Spleen (tissue), 11 donors: ENCODE results near the gene PPP3CA. TPM values are rescaled to one million over a fixed set of nuclear protein-coding genes. Genes with fewer than 3 reads are reported as not detected.

Source experiments
- DNase-seq: peaks from one replicate; pipeline ENCODE4 v3.0.0-alpha.2; 2020
- H3K27ac ChIP-seq, 8 donors: fragments of 200-600 bp; sonication (generic) in 7 of 8; 1 replicate in 4 of 8; 2 replicates in 4 of 8; pipeline versions ENCODE4 v1.5.0 to v1.8.0; 2016 to 2021; ENCODE audit warnings: inconsistent platforms in 4 of 8, mild to moderate bottlenecking in 4 of 8, moderate library complexity in 1 of 8
- H3K27me3 ChIP-seq, 7 donors: fragments of 200-600 bp; sonication (generic) in 6 of 7; replicated peaks in 1 of 7; 1 replicate in 4 of 7; 2 replicates in 3 of 7; pipeline versions ENCODE4 v1.5.0 to v1.8.0; 2016 to 2021; ENCODE audit warnings: inconsistent platforms in 3 of 7, mild to moderate bottlenecking in 1 of 7
- H3K36me3 ChIP-seq, 6 donors: fragments of 200-600 bp; sonication (generic) in 5 of 6; 1 replicate in 4 of 6; 2 replicates in 2 of 6; pipeline versions ENCODE4 v1.5.0 to v1.8.0; 2016 to 2021; ENCODE audit warnings: inconsistent platforms in 2 of 6
- H3K4me1 ChIP-seq, 6 donors: fragments of 200-600 bp; sonication (generic) in 5 of 6; 1 replicate in 3 of 6; 2 replicates in 3 of 6; pipeline versions ENCODE4 v1.5.0 to v1.8.0; 2016 to 2021; ENCODE audit warnings: inconsistent platforms in 3 of 6
- H3K4me3 ChIP-seq, 8 donors: fragments of 200-600 bp; sonication (generic) in 7 of 8; 1 replicate in 4 of 8; 2 replicates in 4 of 8; pipeline versions ENCODE4 v1.5.0 to v1.8.0; 2016 to 2021; ENCODE audit warnings: inconsistent platforms in 4 of 8, mild to moderate bottlenecking in 4 of 8, moderate library complexity in 2 of 8
- H3K9me3 ChIP-seq, 8 donors: fragments of 200-600 bp; sonication (generic) in 7 of 8; 1 replicate in 4 of 8; 2 replicates in 4 of 8; pipeline versions ENCODE4 v1.5.0 to v1.8.0; 2016 to 2021; ENCODE audit warnings: inconsistent platforms in 4 of 8
- CTCF ChIP-seq, 11 experiments: fragments of 200-600 bp in 7 of 11; fragments of 450-650 bp in 4 of 11; sonication (generic) in 4 of 11; IDR thresholded peaks in 8 of 11; conservative IDR thresholded peaks in 3 of 11; 1 replicate in 7 of 11; 2 replicates in 4 of 11; pipeline versions ENCODE4 v1.4.0 to v1.8.0; 2016 to 2021; ENCODE audit warnings: antibody characterized with exemption in 11 of 11, inconsistent platforms in 4 of 11, mild to moderate bottlenecking in 1 of 11
- POLR2A ChIP-seq, 3 donors: fragments of 450-650 bp; IDR thresholded peaks; one replicate each; pipeline ENCODE4 v1.5.1; 2017; ENCODE audit warnings: antibody characterized with exemption in 3 of 3, mild to moderate bottlenecking in 1 of 3
- POLR2AphosphoS5 ChIP-seq, 3 donors: sonication (generic); formaldehyde crosslinking; IDR thresholded peaks; one replicate each; pipeline ENCODE4 v1.5.1; 2017; ENCODE audit warnings: antibody characterized with exemption in 3 of 3
- WGBS, 5 donors: extraction: QIAGEN DNeasy Blood & Tissue Kit in 3 of 5; methylation state at CpG; one replicate each; pipeline versions ENCODE4 v1.1.5 to v1.1.7; 2013 to 2018; 5-methylcytosine and 5-hydroxymethylcytosine counted together
- intact Hi-C: fragments of 100-400 bp; cut with DNase I; formaldehyde crosslinking; loops from one replicate; pipeline ENCODE4 v1.15.0; 2023; ENCODE audit warnings: low total_unique reads
- polyA plus RNA-seq, 3 donors: library from polyadenylated mRNA; stranded (reverse); fragments of 200-250 nt; gene quantifications; one replicate each; pipeline ENCODE4 v1.2.1, GENCODE V29; 2013
- total RNA-seq, 7 donors: library from RNA; depleted of rRNA in 3 of 7; stranded (reverse); fragments of >200 nt in 3 of 7; fragmentation: NEBNext Ultra II Directional in 4 of 7; extraction: Animal tissue kit (Norgen Biotek cat#: 25700) in 4 of 7; gene quantifications; one replicate each; pipeline versions ENCODE4 v1.1.0 to v1.2.1, GENCODE V29; 2016 to 2021
- donor health status: healthy with polysubstance abuse.
- donor health status: DM: no; HTN: no; CAD: no; lungs with moderate emphysema.
- donor health status: DM: no; HTN: no; CAD: no.
- donor health status: Bipolar disorder and iron deficiency.
- donor health status: healthy.
- donor health status: DM: no; HTN: no; CAD: no.
- donor health status: DM: yes; HTN: yes; CAD: no.

Gene PPP3CA
- total and polyA plus RNA-seq, 10 donors = 15.5 to 50.0 (median 39.6) TPM

- H3K36me3 ChIP-seq = peaks cover 0 to 21% (median 0%) of the 10 kb centered on the region in 6 donors
- no peak overlapping the region for H3K27ac ChIP-seq
- intact Hi-C loops = loop anchor here (10.0 kb wide), 1 partner anchor 146 kb away; the partner anchor contains the start of gene PPP3CA
These were observed 148.5 kb downstream of the PPP3CA start for GRCh38 chr4:101198682-101199339.

GRCh38 chr4:101197350-101197749, 150.0 kb downstream of the PPP3CA start:
- no peak for TF ChIP-seq CTCF (IDR thresholded peaks at IDR 0.05 in 8 of 11, conservative IDR thresholded peaks at IDR 0.05 in 3 of 11)
- no peak for TF ChIP-seq POLR2A (IDR thresholded peaks at IDR 0.05)
- no peak for TF ChIP-seq POLR2AphosphoS5 (IDR thresholded peaks at IDR 0.05)
- peaks cover 0 to 28% (median 0%) of the 10 kb centered on the region in 6 donors for H3K36me3 ChIP-seq
- no peak overlapping the region for H3K27ac ChIP-seq
- peaks cover 5 to 52% (median 33%) of the 10 kb centered on the region in 6 donors for H3K4me1 ChIP-seq
- H3K27me3 ChIP-seq = no peaks in the 10 kb centered on the region
- no peaks in the 10 kb centered on the region for H3K9me3 ChIP-seq
- intact Hi-C loops = loop anchor here (10.0 kb wide), 1 partner anchor 147 kb away; the partner anchor contains the start of gene PPP3CA
- 91 to 96% (median 93%) methylated on average over 4 of the region's 4 CpGs for WGBS, 5 donors
- no peak for DNase-seq
- H3K4me3 ChIP-seq = no peak overlapping the region

More at GRCh38 chr4:101198682-101199339, 148.5 kb downstream of the PPP3CA start:
- no peaks in the 10 kb centered on the region for H3K27me3 ChIP-seq
- WGBS, 5 donors = 70 to 93% (median 81%) methylated on average over 4 of the region's 4 CpGs
- peaks cover 5 to 49% (median 28%) of the 10 kb centered on the region in 6 donors for H3K4me1 ChIP-seq
- no peak for DNase-seq
- no peaks in the 10 kb centered on the region for H3K9me3 ChIP-seq
- TF ChIP-seq POLR2A (IDR thresholded peaks at IDR 0.05) (no peak), POLR2AphosphoS5 (IDR thresholded peaks at IDR 0.05) (no peak), CTCF (IDR thresholded peaks at IDR 0.05 in 8 of 11, conservative IDR thresholded peaks at IDR 0.05 in 3 of 11) (no peak)
- no peak overlapping the region for H3K4me3 ChIP-seq

- peaks cover 0 to 28% (median 0%) of the 10 kb centered on the region in 6 donors for H3K36me3 ChIP-seq
- H3K27me3 ChIP-seq = no peaks in the 10 kb centered on the region
- TF ChIP-seq CTCF (IDR thresholded peaks at IDR 0.05 in 8 of 11, conservative IDR thresholded peaks at IDR 0.05 in 3 of 11) (no peak), POLR2A (IDR thresholded peaks at IDR 0.05) (no peak), POLR2AphosphoS5 (IDR thresholded peaks at IDR 0.05) (no peak)
- no peaks in the 10 kb centered on the region for H3K9me3 ChIP-seq
- no peak for DNase-seq
- H3K4me1 ChIP-seq = peaks cover 2 to 42% (median 18%) of the 10 kb centered on the region in 6 donors
- no peak overlapping the region for H3K4me3 ChIP-seq
- intact Hi-C loops = loop anchor here (10.0 kb wide), 1 partner anchor 153 kb away; the partner anchor contains the start of gene PPP3CA
- H3K27ac ChIP-seq = peak overlapping the region in 7 of 8 donors; percentile 42 to 74 (median 58)
These were observed 155.1 kb downstream of the PPP3CA start for GRCh38 chr4:101192244-101192643.
